ENCODE results near the gene CARD11. TPM values are rescaled to one million over a fixed set of nuclear protein-coding genes. Genes with fewer than 3 reads are reported as not detected.
A peak's percentile ranks its signal among the peaks of the same experiment; 100 is the strongest.

Gene CARD11
- total and polyA plus RNA-seq, 2 experiments from 2014 or later, result 17.7 to 29.0 TPM

DNA sequence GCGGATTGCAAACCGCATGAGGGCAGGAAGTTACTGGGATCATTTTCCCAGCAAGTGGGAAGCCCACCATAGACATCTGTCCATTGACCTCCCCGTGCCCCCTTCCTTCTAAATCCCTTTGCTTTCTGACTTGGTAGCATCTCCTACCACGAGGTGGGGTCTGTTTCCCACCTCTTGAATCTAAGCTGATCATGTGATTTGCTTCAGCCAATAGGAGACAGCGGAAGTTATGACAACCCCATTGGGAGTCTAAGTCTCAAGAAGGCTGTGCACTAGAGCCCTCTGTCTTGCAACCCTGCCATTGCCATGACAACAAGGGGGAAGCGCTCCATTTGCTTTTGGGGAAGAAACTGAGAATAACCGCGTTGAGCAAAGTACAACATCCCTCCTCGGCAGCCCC, 39.2 kb upstream of the CARD11 start:
- no peaks in the 10 kb centered on the region for H3K27me3 ChIP-seq (ENCODE audit: insufficient read depth)
- Mint-ChIP-seq H3K36me3 (ENCODE audit: low read depth) (no peaks in the 10 kb centered on the region; the same call in 2 of the 3 replicates), H3K27me3 (ENCODE audit: insufficient read depth, low read depth, poor library complexity) (peaks cover 7% of the 10 kb centered on the region), H3K4me1 (no peaks in the 10 kb centered on the region), H3K27ac (no peak overlapping the region), H3K9me3 (peaks cover 4% of the 10 kb centered on the region), H3K4me3 (no peak overlapping the region)
- H2AFZ ChIP-seq, result no peak overlapping the region
- H3K4me3 ChIP-seq, result no peak overlapping the region
- no peaks in the 10 kb centered on the region for H4K20me1 ChIP-seq (replicated peaks; ENCODE audit: insufficient read depth)
- no peaks in the 10 kb centered on the region for H3K4me1 ChIP-seq (ENCODE audit: insufficient read depth)
- ATAC-seq (no peak), DNase-seq (ENCODE audit: low spot score) (peak; percentile 32)
- TF ChIP-seq NANOG (IDR thresholded peaks at IDR 0.05; ENCODE audit: borderline replicate concordance) (no peak), ZNF331 (CRISPR knock-in tag; IDR thresholded peaks at IDR 0.05; ENCODE audit: low read depth) (no peak)
- TF ChIP-seq, protein P1, sequence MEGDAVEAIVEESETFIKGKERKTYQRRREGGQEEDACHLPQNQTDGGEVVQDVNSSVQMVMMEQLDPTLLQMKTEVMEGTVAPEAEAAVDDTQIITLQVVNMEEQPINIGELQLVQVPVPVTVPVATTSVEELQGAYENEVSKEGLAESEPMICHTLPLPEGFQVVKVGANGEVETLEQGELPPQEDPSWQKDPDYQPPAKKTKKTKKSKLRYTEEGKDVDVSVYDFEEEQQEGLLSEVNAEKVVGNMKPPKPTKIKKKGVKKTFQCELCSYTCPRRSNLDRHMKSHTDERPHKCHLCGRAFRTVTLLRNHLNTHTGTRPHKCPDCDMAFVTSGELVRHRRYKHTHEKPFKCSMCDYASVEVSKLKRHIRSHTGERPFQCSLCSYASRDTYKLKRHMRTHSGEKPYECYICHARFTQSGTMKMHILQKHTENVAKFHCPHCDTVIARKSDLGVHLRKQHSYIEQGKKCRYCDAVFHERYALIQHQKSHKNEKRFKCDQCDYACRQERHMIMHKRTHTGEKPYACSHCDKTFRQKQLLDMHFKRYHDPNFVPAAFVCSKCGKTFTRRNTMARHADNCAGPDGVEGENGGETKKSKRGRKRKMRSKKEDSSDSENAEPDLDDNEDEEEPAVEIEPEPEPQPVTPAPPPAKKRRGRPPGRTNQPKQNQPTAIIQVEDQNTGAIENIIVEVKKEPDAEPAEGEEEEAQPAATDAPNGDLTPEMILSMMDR (conservative IDR thresholded peaks at IDR 0.05; ENCODE audit: low read depth in 2 of 2), result peak in 1 of 2 experiments; percentile 24; a peak in 2 of 4 replicates
- TF ChIP-seq, protein P2, sequence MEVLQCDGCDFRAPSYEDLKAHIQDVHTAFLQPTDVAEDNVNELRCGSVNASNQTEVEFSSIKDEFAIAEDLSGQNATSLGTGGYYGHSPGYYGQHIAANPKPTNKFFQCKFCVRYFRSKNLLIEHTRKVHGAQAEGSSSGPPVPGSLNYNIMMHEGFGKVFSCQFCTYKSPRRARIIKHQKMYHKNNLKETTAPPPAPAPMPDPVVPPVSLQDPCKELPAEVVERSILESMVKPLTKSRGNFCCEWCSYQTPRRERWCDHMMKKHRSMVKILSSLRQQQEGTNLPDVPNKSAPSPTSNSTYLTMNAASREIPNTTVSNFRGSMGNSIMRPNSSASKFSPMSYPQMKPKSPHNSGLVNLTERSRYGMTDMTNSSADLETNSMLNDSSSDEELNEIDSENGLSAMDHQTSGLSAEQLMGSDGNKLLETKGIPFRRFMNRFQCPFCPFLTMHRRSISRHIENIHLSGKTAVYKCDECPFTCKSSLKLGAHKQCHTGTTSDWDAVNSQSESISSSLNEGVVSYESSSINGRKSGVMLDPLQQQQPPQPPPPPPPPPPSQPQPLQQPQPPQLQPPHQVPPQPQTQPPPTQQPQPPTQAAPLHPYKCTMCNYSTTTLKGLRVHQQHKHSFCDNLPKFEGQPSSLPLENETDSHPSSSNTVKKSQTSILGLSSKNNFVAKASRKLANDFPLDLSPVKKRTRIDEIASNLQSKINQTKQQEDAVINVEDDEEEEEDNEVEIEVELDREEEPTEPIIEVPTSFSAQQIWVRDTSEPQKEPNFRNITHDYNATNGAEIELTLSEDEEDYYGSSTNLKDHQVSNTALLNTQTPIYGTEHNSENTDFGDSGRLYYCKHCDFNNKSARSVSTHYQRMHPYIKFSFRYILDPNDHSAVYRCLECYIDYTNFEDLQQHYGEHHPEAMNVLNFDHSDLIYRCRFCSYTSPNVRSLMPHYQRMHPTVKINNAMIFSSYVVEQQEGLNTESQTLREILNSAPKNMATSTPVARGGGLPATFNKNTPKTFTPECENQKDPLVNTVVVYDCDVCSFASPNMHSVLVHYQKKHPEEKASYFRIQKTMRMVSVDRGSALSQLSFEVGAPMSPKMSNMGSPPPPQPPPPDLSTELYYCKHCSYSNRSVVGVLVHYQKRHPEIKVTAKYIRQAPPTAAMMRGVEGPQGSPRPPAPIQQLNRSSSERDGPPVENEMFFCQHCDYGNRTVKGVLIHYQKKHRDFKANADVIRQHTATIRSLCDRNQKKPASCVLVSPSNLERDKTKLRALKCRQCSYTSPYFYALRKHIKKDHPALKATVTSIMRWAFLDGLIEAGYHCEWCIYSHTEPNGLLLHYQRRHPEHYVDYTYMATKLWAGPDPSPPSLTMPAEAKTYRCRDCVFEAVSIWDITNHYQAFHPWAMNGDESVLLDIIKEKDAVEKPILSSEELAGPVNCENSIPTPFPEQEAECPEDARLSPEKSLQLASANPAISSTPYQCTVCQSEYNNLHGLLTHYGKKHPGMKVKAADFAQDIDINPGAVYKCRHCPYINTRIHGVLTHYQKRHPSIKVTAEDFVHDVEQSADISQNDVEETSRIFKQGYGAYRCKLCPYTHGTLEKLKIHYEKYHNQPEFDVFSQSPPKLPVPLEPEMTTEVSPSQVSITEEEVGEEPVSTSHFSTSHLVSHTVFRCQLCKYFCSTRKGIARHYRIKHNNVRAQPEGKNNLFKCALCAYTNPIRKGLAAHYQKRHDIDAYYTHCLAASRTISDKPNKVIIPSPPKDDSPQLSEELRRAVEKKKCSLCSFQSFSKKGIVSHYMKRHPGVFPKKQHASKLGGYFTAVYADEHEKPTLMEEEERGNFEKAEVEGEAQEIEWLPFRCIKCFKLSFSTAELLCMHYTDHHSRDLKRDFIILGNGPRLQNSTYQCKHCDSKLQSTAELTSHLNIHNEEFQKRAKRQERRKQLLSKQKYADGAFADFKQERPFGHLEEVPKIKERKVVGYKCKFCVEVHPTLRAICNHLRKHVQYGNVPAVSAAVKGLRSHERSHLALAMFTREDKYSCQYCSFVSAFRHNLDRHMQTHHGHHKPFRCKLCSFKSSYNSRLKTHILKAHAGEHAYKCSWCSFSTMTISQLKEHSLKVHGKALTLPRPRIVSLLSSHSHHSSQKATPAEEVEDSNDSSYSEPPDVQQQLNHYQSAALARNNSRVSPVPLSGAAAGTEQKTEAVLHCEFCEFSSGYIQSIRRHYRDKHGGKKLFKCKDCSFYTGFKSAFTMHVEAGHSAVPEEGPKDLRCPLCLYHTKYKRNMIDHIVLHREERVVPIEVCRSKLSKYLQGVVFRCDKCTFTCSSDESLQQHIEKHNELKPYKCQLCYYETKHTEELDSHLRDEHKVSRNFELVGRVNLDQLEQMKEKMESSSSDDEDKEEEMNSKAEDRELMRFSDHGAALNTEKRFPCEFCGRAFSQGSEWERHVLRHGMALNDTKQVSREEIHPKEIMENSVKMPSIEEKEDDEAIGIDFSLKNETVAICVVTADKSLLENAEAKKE (CRISPR knock-in tag; IDR thresholded peaks at IDR 0.05), result no peak
- no peaks in the 10 kb centered on the region for H3K9me2 ChIP-seq (ENCODE audit: insufficient read depth)
- no peaks in the 10 kb centered on the region for H3K79me2 ChIP-seq (replicated peaks; ENCODE audit: insufficient read depth)
- no peaks in the 10 kb centered on the region for H3F3A ChIP-seq (replicated peaks; ENCODE audit: low read depth)
- H3K36me3 ChIP-seq (ENCODE audit: insufficient read depth), result no peaks in the 10 kb centered on the region
- H3K27ac ChIP-seq (ENCODE audit: low read depth), result no peak overlapping the region
- no peak overlapping the region for H3K4me2 ChIP-seq

DNA sequence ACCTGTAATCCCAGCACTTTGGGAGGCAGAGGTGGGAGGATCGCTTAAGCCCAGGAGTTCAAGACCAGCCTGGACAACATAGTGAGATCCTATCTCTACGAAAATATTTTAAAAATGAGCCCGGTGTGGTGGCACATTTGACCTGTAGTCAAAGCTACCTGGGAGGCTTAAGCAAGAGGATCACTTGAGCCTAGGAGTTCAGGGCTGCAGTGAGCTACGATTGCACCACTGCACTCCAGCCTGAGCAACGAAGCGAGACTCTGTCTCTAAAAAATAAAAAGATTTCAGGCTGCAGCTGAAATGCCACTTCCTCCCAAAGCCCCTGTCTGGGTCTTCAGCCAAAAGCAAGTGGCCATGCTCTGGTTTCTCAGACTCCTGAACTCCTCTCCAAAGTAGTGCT, 38.7 kb upstream of the CARD11 start:
- no peaks in the 10 kb centered on the region; the same call in 2 of the 3 replicates for H3K36me3 Mint-ChIP-seq (ENCODE audit: low read depth)
- H3K9me3 Mint-ChIP-seq, result peaks cover 4% of the 10 kb centered on the region
- ATAC-seq (no peak), DNase-seq (ENCODE audit: low spot score) (no peak)
- Histone ChIP-seq H3K36me3 (ENCODE audit: insufficient read depth) (no peaks in the 10 kb centered on the region), H3K4me1 (ENCODE audit: insufficient read depth) (no peaks in the 10 kb centered on the region), H3K9me2 (ENCODE audit: insufficient read depth) (no peaks in the 10 kb centered on the region), H3K4me2 (no peak overlapping the region), H3K27me3 (ENCODE audit: insufficient read depth) (no peaks in the 10 kb centered on the region), H2AFZ (no peak overlapping the region), H3K27ac (ENCODE audit: low read depth) (no peak overlapping the region), H4K20me1 (replicated peaks; ENCODE audit: insufficient read depth) (no peaks in the 10 kb centered on the region), H3K4me3 (no peak overlapping the region), H3K79me2 (replicated peaks; ENCODE audit: insufficient read depth) (no peaks in the 10 kb centered on the region), H3F3A (replicated peaks; ENCODE audit: low read depth) (no peaks in the 10 kb centered on the region)
- H3K27me3 Mint-ChIP-seq (ENCODE audit: insufficient read depth, low read depth, poor library complexity), result peaks cover 7% of the 10 kb centered on the region
- no peak overlapping the region for H3K27ac Mint-ChIP-seq
- H3K4me1 Mint-ChIP-seq, result no peaks in the 10 kb centered on the region
- H3K4me3 Mint-ChIP-seq, result no peak overlapping the region
- TF ChIP-seq POLR2AphosphoS5 (IDR thresholded peaks at IDR 0.05; ENCODE audit: low read depth) (no peak), STAT1 (IDR thresholded peaks at IDR 0.05; ENCODE audit: unreplicated experiment) (no peak), JUNB (IDR thresholded peaks at IDR 0.05; ENCODE audit: unreplicated experiment) (no peak), ZNF331 (CRISPR knock-in tag; IDR thresholded peaks at IDR 0.05; ENCODE audit: low read depth) (no peak)
- TF ChIP-seq, protein P3, sequence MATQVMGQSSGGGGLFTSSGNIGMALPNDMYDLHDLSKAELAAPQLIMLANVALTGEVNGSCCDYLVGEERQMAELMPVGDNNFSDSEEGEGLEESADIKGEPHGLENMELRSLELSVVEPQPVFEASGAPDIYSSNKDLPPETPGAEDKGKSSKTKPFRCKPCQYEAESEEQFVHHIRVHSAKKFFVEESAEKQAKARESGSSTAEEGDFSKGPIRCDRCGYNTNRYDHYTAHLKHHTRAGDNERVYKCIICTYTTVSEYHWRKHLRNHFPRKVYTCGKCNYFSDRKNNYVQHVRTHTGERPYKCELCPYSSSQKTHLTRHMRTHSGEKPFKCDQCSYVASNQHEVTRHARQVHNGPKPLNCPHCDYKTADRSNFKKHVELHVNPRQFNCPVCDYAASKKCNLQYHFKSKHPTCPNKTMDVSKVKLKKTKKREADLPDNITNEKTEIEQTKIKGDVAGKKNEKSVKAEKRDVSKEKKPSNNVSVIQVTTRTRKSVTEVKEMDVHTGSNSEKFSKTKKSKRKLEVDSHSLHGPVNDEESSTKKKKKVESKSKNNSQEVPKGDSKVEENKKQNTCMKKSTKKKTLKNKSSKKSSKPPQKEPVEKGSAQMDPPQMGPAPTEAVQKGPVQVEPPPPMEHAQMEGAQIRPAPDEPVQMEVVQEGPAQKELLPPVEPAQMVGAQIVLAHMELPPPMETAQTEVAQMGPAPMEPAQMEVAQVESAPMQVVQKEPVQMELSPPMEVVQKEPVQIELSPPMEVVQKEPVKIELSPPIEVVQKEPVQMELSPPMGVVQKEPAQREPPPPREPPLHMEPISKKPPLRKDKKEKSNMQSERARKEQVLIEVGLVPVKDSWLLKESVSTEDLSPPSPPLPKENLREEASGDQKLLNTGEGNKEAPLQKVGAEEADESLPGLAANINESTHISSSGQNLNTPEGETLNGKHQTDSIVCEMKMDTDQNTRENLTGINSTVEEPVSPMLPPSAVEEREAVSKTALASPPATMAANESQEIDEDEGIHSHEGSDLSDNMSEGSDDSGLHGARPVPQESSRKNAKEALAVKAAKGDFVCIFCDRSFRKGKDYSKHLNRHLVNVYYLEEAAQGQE (IDR thresholded peaks at IDR 0.05; ENCODE audit: unreplicated experiment), result no peak
